T-helper 22 cell (primary cell): ENCODE results near the gene WDR4.
"Not testable (repeated sequence)": the region's sequence is repeated elsewhere in the genome, so short reads cannot be mapped to it uniquely, and the experiment has no call there.

Source experiments
- DNase-seq: peaks from one replicate; pipeline ENCODE4 v3.0.0-alpha.2; 2020; ENCODE audit warnings: low read depth

Gene WDR4

DNA sequence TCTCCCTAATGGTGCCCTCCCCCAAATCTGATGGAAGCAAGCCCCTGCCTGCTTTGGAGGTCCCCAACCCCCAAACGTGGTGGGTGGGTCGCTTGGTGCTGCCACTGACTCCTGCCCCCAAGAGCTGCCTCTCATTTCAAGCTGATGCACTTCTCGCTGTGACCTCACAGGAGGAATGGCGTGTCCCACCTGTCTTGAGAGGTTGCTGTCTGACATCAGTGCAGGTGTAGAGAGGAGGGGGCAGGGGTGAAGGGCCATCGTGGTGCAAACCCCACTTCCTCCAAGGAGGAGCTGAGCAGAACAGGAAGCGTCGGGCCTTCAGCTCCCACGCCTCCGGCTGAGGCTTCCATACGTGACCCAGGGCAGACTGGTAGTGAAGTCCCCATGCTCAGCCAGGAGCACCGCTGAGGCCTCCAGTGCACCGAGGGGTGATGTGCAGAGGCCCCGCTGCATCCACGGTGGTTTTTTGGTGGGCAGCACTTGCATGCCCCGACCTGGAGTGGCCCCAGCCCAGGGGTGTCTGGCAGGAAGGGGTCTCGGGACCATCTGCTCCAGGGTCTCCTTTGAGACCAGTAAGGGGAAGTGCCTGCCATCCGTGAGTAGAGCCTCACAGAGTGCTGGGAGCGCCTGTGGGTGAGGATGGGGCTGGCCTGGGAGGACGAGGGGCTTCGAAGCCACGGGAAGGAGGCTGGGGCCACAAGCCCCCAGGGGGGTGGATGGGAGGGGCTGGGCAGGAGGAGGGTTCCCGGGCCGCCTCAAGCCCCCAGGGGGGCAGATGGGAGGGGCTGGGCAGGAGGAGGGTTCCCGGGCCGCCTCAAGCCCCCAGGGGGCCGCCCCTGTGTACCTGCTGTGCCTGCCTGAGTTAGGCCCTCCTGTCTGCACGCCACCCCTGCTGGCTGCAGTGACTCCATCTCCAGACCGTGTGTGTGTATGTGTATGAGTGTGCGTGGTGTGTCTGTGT is 39.8 kb downstream of the WDR4 start:
- DNase-seq: no peak

DNA sequence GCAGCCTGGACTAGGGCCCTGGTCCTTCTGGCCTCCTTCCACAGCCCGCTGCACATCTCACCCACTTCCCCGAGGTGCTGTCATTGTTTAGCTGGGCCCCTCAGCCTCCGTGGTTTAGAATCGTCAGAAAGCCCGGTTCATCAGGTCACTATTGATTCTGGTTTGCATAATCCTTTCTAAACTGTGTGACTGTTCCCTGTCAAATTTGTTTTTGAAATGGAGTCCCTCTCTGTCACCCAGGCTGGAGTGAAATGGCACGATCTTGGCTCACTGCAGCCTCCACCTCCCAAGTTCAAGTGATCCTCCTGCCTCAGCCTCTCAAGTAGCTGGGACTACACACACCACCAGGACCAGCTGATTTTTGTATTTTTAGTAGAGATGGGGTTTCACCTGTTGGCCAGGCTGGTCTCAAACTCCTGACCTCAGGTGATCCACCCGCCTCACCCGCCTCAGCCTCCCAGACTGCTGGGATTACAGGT is 41.1 kb downstream of the WDR4 start:
- DNase-seq: not testable (repeated sequence)

DNA sequence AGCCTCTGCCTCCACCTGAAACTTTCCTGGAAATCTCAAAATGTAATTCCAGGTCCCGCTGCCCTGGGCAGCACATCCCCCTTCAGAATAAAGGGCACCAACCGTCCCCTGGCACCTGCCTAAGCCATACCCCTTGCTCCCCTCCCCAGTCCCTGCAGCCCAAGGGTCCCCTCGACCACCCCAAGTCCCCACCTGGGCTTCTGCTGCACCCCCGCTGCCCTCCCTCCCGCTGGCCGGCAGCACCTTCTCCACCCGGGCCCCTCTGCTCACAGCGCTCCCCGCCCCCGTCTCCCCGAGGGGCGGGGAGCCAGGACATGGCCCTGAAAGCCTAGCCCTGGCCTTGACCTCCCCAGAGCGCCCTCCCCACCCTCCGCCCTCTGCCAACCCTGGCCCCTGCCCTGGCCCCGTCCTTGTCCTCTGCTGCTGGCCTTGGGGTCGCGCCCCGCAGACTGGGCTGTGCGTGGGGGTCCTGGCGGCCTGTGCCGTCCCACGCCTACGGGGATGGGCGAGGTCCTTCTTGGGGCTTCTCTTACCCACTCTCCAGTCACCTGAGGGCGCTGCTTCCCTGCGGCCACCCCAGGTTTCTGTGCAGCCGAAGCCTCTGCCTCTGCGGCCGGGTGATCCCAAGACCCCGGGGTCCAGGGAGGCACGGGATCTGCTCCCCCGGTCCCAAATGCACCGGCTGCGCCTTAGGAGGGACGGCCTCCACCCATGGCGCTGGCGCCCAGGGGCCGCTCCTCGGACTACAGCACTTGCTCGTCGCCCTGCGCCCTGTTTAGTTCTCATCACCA is 41.7 kb downstream of the WDR4 start:
- no peak for DNase-seq

DNA sequence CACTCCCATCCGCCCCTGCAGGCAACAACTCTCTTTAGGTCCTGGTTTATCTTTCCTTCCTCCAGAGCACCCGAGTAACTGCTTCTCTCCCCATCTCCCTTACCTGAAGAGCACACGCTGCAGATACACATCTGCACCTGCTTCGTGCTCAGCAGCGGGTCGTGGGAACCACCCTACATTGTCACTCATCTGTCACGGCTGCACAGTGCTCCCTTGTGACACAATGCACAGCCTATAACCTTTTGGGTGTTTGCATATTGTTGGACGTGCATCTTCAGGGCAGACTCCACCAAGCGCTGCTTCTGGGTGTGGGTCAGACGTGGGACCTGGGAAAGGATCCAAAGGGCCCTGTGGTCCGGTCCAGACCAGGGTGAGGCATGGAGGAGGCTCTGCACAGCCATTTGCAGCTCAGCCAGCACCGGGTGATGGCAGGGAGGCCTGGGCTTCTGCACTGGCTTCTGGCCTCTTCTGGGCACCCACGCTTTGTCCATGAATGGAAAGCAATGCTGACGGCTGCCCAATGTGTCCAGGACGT is 42.5 kb downstream of the WDR4 start:
- no peak for DNase-seq

DNA sequence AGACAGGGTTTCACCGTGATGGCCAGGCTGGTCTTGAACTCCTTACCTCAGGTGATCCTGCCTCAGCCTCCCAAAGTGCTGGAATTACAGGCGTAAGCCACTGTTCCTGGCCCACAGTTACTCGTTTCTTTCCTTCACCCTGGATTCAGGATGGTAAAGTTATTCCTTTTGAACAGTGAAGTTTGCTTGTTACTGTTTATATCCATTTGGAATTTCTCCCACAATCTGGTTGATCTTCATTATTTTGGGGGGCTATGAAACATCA is 43.0 kb downstream of the WDR4 start:
- DNase-seq: no peak

DNA sequence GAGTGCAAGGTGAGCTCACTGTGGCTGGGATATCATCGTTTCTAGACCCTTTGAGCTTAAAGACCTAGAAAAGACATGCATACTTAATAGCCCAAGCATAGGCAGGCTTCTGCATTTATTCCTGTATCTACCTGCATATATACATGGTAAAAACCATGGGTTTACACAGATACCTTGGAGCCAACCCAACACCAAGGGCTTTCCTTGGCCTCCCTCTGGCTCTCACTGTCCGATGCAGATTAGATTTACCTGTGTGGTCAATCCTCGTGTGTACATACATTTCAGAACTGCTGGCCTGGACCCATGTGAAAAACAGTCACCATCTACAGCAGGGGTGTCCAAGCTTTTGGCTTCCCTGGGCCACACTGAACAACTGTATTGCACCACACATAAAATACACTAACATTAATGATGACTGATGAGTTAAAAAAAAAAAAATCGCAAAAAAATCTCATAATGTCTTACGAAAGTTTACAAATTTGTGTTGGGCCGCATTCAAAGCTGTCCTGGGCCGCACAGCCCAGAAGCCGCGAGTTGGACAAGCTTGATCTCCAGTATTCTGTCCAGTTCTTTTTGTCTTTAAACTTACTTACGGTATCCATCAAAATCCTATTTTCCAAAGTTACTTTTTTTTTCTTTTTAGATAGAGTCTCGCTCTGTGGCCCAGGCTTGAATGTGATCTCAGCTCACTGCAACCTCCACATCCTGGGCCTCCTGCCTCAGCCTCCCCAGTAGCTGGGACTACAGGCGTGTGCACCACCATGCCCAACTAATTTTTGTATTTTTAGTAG is 43.5 kb downstream of the WDR4 start:
- DNase-seq: no peak

DNA sequence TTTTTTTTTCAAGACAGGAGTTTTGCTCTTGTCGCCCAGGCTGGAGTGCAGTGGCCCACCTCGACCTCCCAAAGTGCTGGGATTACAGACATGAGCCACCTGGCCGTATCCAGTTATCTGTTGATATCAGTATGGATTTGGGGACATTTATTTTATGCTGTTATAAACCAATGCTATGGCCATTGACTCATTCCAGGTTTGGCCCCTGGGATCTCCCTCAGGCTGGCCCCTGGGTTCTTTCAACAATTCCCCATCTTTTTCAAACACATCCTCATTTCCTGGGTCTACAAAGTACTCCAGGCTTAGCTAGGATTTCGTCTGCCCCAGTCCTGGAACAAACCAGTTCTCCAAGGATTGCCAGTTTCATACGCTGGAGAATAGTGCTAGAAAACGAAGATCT is 44.1 kb downstream of the WDR4 start:
- DNase-seq: no peak

DNA sequence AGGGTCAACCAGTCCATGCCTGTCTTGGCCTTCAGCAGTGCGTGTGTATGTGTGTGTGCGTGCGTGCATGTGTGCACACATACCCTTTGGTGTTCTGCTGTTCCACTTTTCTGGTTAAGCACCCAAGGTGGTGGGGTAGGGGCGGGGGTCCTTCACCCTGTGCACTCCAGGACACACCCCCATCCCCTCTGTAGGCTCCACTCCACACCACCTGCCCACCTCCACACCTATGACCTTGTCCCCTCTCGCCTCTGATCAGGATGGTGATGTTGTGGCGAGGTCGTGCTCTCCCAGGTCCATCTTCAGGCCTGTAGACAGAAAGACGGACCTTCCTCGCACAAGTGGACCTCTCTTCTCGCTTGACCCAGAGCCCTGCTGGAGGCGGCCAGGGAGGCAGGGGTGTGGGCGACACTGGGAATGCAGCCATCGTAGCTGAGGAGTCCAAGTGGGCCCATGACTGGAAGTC is 44.6 kb downstream of the WDR4 start:
- no peak for DNase-seq

DNA sequence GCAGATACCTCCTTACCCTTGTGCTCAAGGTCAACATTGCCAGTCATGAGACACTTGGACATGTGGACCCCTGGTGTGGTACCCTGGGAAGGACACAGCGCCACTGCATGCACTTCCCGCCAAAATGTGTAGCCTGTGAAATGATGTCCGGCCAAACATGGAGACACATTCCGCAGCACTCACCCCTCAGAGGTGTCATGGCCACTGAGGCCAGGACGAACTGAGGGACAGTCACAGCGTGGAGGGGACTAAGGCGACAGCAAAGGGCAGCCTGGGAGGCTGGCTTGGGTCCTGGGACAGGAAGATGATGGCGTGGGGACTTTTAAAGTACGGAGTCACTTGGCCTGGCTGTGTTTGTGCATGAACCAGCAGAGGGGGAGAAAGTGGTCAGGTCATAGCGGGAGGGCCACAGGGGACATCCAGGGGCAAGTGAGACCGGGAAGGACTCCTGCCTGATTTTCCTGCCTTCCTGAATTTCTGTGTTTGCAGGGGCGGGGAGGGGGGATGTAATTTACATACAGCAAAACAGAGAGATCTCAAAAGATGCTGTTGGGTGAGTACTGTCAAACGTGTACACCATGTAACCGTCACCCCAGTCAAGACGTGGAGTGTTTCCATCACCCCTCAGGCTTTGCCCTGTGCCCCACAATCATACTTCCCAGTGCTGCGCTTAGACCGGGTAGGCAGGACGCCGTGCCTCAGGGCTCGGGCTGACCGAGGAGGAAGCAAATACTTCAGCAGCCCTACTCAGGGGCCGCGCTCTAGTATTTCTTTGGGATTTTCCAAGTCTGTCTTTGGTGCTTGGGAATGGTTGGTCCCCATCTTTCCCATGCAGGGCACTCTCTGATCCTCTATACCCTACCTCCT is 45.2 kb downstream of the WDR4 start:
- no peak for DNase-seq

DNA sequence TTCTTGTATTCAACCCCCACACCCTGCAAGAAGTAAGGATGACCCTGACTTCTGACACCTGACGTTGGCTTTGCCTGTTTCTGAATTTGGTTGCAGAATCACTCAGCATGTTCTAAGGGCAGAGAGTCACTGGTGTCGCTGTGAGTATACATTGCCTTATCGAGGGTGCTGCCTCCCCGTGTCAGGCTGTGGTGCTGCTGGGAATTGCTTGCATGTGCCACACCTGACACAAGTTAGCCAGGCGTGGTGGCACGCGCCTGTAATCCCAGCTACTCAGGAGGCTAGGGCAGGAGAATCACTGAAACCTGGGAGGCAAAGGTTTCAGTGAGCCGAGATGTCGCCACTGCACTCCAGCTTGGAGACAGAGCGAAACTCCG is 45.9 kb downstream of the WDR4 start:
- DNase-seq: no peak

DNA sequence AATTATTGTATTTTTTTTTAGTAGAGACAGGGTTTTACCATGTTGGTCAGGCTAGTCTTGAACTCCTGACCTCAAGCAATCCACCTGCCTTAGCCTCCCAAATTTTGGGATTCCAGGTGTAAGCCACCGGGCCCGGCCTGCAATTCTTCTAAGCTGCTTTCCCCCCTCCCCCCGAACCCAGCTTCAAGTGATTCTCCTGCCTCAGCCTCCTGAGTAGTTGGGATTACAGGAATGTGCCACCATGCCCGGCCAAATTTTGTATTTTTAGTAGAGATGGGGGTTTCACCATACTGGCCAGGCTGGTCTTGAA is 47.1 kb downstream of the WDR4 start:
- DNase-seq: not testable (repeated sequence)

DNA sequence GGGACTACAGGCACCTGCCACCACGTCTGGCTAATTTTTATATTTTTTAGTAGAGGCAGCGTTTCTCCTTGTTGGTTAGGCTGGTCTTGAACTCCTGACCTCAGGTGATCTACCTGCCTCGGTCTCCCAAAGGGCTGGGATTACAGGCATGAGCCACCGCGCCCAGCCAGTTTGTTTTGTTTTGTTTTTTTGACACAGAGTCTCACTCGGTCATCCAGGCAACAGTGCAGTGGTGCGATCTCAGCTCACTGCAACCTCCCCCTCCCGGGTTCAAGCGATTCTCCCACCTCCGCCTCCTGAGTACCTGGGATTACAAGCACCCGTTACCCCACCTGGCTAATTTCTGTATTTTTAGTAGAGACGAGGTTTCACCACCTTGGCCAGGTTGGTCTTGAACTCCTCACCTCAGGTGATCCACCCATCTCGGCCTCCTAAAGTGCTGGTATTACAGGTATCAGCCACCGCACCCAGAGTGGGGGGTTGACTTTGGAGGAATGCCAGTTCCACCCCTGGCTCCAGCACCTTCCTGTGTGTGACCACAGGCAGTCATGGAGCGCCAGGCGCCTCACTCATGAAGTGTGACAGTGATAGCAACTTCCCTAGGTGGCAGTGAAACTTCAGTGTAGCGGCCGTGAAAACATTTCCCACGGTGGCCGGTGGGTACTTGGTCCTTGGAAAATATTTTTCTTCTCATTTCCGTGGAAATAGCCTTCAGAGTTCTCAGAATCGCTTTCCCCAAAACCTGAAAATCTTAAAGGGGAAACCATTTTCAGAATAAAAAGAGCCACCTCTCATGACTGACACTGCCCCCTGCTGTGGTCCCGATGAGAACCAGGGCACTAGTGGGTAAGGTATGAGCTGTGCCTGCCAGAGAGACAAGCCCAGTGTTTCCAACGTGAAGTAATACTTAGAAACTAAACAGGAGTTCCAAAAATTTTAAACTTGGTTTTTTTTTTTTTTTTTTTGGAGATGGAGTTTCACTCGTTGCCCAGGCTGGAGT is 48.6 kb downstream of the WDR4 start:
- DNase-seq: no peak

DNA sequence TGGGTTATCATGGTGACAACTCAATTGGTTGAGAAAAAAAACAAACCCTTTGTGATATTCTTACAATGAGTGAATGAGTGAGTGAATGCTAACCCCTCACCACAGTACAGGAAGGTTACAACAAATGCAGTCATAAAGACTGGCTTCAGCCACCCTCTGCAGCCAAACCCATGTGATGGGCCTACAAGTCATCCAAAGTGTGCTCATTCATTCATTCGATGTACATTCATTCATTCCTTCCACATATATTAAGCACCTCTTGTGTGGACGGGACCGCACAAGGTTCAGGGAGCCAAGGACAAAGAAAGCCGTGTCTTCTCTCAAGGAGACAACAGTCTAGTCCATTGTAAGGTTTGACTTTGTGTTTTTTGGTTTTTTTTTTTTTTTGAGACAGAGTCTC is 49.4 kb downstream of the WDR4 start:
- no peak for DNase-seq

DNA sequence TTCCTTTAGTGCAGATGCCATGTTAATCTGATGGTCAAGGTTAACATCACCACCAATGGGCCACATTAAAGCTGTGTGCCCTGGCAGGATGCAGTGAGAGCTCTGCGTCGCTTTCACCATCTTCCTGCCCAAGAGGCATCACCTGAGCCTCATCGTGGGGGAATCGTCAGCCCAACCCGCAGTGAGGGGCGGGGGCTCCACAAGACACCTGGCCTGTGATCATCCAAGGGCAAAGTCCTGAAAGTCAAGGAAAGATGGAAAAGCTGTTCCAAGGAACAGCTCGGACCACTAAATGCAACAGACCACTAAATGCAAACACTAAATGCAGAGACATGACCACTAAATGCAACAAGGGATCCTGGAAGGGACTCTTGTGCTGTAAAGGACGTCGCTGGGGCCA is 49.9 kb downstream of the WDR4 start:
- DNase-seq: no peak

DNA sequence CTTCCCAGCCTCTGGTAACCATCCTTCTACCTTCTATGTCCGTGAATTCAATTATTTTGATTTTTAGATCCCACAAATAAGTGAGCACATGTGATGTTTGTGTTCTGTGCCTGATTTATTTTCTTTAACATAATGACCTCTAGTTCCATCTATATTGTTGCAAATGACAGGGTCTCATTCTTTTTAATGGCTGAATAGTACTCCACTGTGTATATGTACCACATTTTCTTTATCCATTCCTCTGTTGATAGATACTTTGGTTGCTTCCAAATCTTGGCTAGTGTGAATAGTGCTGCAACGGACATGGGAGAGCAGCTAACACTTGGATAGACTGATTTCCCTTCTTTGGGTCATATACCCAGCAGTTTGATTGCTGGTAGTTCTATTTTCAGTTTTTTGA is 51.8 kb downstream of the WDR4 start:
- DNase-seq: no peak

DNA sequence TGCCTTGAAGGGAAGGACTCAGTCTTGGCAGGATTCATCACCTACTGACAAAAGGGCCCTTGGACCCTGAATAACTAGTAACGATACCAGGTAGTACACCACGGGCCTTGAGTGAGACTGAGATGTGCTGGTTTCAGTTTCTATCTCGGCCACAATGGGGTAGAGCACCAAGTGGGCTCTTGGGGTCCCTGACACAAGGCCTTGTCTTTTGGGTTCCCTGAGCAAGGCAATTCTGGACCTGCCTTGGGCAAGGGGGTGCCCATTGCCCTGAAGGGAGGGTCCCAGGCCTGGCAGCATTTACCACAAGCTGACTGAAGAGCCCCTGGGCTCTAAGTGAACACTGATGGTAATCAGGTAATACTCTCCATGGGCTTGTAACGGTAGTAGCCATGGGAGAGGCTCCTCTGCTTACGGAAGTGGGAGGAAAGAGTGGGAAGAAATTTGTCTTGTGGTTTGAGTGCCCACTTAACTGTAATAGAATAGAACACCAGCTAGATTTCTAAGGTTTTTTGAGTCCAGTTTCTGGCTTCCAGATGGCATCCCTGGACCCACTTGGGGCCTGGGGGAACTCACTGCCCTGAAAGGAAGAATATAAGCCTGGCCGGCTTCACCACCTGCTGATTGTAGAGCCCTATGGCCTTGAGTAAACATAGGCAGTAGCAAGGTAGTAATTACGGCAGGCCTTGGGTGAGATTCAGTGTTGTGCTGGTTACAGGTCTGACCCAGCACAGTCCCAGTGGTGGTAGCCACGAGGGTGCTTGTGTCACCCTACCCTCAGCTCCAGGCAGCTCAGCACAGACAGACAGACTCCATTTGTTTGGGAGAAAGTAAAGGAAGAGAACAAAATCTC is 58.5 kb downstream of the WDR4 start:
- no peak for DNase-seq

DNA sequence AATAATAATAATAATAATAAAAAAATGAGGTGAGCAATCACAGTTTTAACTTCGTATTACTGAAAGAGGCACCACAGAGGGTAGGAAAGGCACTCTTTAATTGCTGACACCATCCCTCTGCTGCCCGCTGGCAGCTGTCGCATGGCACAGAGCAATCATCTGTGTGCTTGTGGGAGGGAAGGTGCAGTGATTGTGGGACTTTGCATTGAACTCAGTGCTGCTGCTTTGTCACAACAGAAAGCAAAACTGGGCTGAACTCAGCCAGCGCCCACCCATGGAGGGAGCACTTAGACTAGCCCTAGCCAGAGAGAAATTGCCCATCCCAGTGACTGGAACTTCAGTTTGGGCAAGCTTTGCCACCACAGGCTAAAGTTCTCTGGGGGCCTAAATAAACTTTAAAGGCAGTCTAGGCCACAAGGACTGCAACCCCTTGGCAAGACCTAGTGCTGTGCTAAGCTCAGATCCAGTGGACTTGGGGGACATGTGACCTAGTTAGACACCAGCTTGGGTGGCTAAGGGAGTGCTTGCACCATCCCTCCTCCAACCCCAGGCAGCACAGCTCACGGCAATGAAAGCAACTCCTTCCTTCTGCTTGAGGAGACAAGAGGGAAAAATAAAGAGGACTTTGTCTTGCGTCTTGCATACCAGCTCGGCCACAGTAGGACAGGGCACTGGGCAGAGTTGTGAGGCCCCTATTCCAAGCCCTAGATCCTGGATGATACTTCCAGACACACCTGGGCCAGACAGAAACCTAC is 59.3 kb downstream of the WDR4 start:
- DNase-seq: no peak

DNA sequence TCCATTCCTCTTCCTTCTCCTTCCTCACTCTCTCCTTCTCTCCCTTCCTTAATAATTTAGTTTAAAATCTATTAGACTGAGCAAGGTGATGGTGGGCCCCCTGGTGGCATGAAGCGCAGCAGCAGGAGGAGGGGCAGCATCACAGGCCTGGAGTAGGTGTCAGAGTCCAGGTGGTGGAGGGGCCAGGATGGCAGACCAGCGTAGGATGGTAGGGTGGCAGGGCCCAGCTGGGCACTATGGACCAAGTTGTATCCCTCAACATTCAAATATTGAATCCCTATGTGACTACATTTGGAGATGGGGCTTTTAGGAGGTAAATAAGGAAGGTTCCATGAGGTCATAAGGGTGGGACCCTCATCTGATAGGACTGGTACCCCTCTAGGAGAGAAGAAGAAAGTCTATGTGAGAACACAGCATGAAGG is 61.0 kb downstream of the WDR4 start:
- DNase-seq: peak; percentile 20
